Tibial artery (tissue), 4 donors: Measurements from ENCODE around the gene LSM14A.

Source experiments
- DNase-seq, 2 donors: peaks; one replicate each; pipeline ENCODE4 v3.0.0-alpha.2; 2019
- H3K27ac ChIP-seq, 2 donors: fragments of 200-600 bp; sonication (generic) in 1 of 2; 1 replicate in 1 of 2; 2 replicates in 1 of 2; pipeline ENCODE4 v1.5.1; 2018 to 2019; ENCODE audit warnings: mild to moderate bottlenecking in 1 of 2
- H3K27me3 ChIP-seq, 2 donors: fragments of 200-600 bp; sonication (generic) in 1 of 2; one replicate each; pipeline versions ENCODE4 v1.5.1 to v1.6.0; 2016 to 2019
- H3K36me3 ChIP-seq, 3 donors: fragments of 200-600 bp; sonication (generic) in 2 of 3; one replicate each; pipeline ENCODE4 v1.5.1; 2016 to 2019; ENCODE audit warnings: mild to moderate bottlenecking in 2 of 3
- H3K4me1 ChIP-seq, 4 donors: fragments of 200-600 bp; sonication (generic) in 2 of 4; 1 replicate in 3 of 4; 2 replicates in 1 of 4; pipeline ENCODE4 v1.5.1; 2016 to 2019
- H3K4me3 ChIP-seq, 2 donors: fragments of 200-600 bp; sonication (generic) in 1 of 2; 1 replicate in 1 of 2; 2 replicates in 1 of 2; pipeline ENCODE4 v1.5.1; 2018 to 2019; ENCODE audit warnings: mild to moderate bottlenecking in 2 of 2
- H3K9me3 ChIP-seq, 3 donors: fragments of 200-600 bp; sonication (generic) in 1 of 3; one replicate each; pipeline ENCODE4 v1.5.1; 2016 to 2019
- CTCF ChIP-seq, 2 experiments: fragments of 200-600 bp in 1 of 2; fragments of 450-650 bp in 1 of 2; IDR thresholded peaks; one replicate each; pipeline ENCODE4 v1.5.1; 2017 to 2019; ENCODE audit warnings: antibody characterized with exemption in 2 of 2, mild to moderate bottlenecking in 1 of 2, moderate library complexity in 1 of 2
- intact Hi-C: fragments of 100-400 bp; cut with DNase I; formaldehyde crosslinking; loops from one replicate; pipeline ENCODE4 v1.15.0; 2023; ENCODE audit warnings: low total_unique reads

The LSM14A gene

GRCh38 chr19:34141025-34141424 is 31.3 kb upstream of the LSM14A start:
- Histone ChIP-seq H3K36me3 (no peaks in the 10 kb centered on the region), H3K27me3 (no peaks in the 10 kb centered on the region), H3K4me1 (no peaks in the 10 kb centered on the region), H3K27ac (no peak overlapping the region), H3K9me3 (no peaks in the 10 kb centered on the region), H3K4me3 (no peak overlapping the region)
- TF ChIP-seq CTCF (IDR thresholded peaks at IDR 0.05) = no peak
- intact Hi-C loops = no loop called here
- no peak for DNase-seq

GRCh38 chr19:34142440-34142839 is 29.9 kb upstream of the LSM14A start:
- Histone ChIP-seq H3K27me3 (no peaks in the 10 kb centered on the region), H3K4me3 (no peak overlapping the region), H3K27ac (no peak overlapping the region), H3K36me3 (no peaks in the 10 kb centered on the region), H3K4me1 (no peaks in the 10 kb centered on the region), H3K9me3 (no peaks in the 10 kb centered on the region)
- intact Hi-C loops = no loop called here
- no peak for TF ChIP-seq CTCF (IDR thresholded peaks at IDR 0.05)
- no peak for DNase-seq

GRCh38 chr19:34145741-34146202 is 26.5 kb upstream of the LSM14A start:
- Histone ChIP-seq H3K4me3 (no peak overlapping the region), H3K4me1 (no peaks in the 10 kb centered on the region), H3K36me3 (no peaks in the 10 kb centered on the region), H3K27me3 (no peaks in the 10 kb centered on the region), H3K9me3 (no peaks in the 10 kb centered on the region), H3K27ac (no peak overlapping the region)
- peak in 1 of 2 donors; percentile 33 for DNase-seq
- peak; percentile 76 to 78 for TF ChIP-seq CTCF (IDR thresholded peaks at IDR 0.05)
- intact Hi-C loops = loop anchor here (5.0 kb wide), 2 partner anchors 103 to 368 kb away; no protein-coding TSS in a partner anchor

GRCh38 chr19:34148658-34149185 is 23.6 kb upstream of the LSM14A start:
- H3K4me1 ChIP-seq = no peaks in the 10 kb centered on the region
- H3K36me3 ChIP-seq = no peaks in the 10 kb centered on the region
- H3K27ac ChIP-seq = no peak overlapping the region
- no peak overlapping the region for H3K4me3 ChIP-seq
- no peak for TF ChIP-seq CTCF (IDR thresholded peaks at IDR 0.05)
- no peaks in the 10 kb centered on the region for H3K9me3 ChIP-seq
- intact Hi-C loops = loop anchor here (5.0 kb wide), 2 partner anchors 106 to 371 kb away; no protein-coding TSS in a partner anchor
- DNase-seq = no peak
- no peaks in the 10 kb centered on the region for H3K27me3 ChIP-seq

- Histone ChIP-seq H3K4me3 (no peak overlapping the region), H3K36me3 (no peaks in the 10 kb centered on the region), H3K4me1 (no peaks in the 10 kb centered on the region), H3K27ac (no peak overlapping the region), H3K27me3 (no peaks in the 10 kb centered on the region), H3K9me3 (no peaks in the 10 kb centered on the region)
- no peak for DNase-seq
- intact Hi-C loops = loop anchor here (5.0 kb wide), 2 partner anchors 108 to 373 kb away; no protein-coding TSS in a partner anchor
- TF ChIP-seq CTCF (IDR thresholded peaks at IDR 0.05) = no peak
Observed at GRCh38 chr19:34149873-34150272, 22.4 kb upstream of the LSM14A start.

GRCh38 chr19:34150558-34150957 is 21.7 kb upstream of the LSM14A start:
- Histone ChIP-seq H3K9me3 (no peaks in the 10 kb centered on the region), H3K4me1 (no peaks in the 10 kb centered on the region), H3K27ac (no peak overlapping the region), H3K4me3 (no peak overlapping the region), H3K27me3 (no peaks in the 10 kb centered on the region), H3K36me3 (no peaks in the 10 kb centered on the region)
- DNase-seq = no peak
- intact Hi-C loops = no loop called here
- TF ChIP-seq CTCF (IDR thresholded peaks at IDR 0.05) = no peak
